Stimulated activated CD4-positive, alpha-beta T cell treated with anti-CD3 and anti-CD28 coated beads, Interleukin-15, amount 100 ng/mL, for 24 hours (primary cell): ENCODE measurements around the gene KSR1.
A peak's percentile ranks its signal among the peaks of the same experiment; 100 is the strongest.

Experiments
- DNase-seq: peaks from one replicate; pipeline ENCODE4 v3.0.0-alpha.2; 2020

KSR1 gene

DNA sequence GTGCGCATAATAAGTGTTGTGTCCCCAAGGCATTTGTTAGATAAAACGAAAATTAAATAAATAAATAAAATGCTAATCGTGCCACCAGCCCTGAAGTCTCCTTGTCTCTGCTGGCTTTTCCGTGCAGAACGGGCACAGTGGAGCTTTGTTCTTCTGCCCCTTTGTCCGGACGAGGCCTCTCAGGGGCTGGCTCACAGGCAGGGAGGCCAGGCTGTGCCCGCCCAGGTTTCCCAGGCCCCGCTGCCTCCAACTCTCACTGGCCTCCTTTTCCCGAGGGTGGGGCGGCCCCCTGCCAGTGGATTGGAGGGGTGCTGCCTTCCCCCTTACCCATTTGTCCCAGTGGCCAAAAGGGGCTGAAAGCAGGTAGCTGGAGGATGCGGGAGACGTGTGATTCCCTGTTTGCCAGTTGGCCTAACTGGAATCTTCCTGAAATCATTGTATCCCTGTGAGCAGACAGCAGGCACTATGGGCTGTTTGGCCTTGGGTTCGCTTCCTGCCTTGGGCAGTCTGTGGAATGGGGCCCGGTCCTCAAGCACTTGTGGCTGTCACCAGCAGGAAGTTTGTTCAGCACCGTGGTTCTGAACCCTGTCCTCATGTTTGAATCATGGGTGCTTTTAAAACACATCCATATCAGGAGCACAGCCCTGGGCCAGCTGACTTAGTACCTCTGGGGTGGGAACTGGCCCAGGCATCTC, 64.4 kb downstream of the KSR1 start:
- DNase-seq, result no peak

DNA sequence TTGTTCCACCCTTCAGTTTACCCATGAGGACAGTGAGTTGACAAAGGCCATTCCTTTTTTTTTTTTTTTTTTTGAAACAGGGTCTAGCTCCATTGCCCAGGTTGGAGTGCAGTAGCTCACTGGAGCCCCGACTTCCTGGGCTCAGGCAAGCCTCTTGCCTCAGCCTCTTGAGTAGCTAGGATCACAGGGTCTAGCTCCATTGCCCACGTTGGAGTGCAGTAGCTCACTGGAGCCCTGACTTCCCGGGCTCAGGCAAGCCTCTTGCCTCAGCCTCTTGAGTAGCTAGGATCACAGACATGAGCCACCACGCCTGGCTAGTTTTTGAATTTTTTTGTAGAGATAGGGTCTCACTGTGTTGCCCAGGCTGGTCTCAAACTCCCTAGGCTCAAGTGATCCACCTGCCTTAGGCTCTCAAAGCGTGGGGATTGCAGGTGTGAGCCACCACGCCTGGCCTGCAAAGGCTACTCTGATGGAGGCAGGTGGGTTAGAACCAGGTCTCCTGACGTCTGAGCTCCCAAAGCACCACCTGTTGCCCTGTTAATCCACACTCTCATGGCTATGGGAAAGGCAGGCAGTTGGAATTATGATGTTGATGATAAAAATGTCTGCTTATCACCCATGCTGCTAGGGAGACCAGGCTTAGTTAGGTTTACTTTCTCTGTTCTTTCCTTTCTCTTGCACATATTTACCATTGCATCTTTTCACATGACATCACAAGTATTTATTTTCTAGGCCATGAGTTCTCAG, 65.2 kb downstream of the KSR1 start:
- no peak for DNase-seq

DNA sequence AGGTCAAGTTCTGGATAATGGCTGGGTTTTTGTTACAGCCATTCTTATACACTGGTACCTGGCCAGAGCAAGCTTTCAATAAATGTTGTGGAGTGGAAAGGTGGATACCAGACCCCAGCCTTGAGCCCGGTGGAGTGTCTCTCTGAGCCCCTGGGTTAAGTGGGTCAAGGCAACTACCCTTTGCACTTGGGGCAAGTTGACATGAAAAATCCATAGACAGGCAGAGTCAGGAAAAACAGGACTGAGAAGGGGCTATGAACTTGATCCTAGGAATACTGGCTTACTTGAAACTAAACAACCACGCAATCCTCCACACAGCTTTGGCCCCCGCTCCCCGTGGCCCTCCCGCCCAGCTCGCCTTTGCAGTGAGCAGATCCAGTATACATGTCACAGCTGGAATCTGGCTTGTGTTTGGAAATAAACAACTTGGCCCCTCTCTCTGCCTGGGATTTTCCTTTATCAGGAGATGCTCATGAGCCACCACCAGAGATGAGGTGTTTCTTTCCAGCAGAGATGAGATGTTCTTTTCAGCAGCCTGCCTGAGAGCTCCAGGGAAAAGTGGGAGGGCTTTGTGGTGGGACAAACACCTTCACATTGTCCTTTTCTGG, 65.9 kb downstream of the KSR1 start:
- DNase-seq, result no peak

DNA sequence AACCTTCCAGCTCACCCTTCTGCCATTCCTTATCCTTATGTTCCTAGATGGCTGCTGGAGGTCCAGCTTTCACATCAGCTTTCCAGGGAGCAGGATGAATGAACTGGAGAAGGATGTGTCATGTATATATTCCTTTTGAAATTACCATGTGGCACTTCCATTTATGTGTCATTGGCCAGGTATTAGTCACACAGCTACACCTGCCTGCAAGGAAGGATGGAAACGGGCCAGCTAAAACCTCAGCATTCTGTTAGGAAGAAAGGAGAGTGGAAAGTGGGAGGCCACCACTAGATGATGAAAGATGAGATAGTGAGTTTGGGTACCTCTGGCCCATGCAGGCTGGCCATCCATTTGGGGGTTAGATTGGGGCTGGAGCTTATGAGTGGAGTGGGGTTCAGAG, 67.5 kb downstream of the KSR1 start:
- peak; percentile 44 for DNase-seq

DNA sequence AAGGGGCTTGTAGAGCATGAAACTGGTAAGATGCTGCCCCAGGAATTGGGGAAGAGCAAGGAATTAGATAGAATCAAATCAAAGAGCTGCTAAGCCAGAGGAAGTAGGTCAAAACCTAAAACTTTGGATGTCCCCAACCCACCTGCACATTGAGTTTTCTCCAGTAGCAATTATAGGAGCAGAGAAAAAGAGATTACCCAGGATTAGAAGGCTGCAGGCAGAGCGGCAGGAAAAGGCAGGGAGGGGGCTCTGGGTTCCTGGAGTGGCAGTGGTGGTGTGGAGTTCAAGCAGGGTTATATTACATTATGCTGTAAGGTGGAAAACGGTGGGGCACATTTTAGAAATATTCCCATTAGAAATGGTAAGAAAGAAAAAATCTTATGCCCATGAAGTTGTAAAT, 68.3 kb downstream of the KSR1 start:
- DNase-seq, result no peak

DNA sequence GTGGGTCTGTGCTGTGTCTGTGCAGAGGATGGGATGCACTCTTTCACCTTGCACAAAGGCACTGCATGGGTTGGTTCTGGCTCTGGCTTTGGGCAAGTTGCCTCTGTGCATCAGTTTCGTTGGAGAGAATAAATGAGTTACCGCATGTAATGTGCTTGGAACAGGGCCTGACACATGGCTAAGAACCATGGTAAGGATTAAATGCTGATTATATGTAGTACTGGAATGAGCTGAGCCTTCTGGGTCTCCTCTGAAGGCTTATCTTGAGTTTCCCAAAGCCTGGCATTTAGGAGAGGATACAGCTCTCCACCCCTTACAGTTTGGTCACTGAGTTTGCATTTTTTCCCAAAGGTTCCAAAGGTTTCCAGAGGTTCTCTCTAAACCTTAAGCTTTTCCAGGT, 69.1 kb downstream of the KSR1 start:
- no peak for DNase-seq

DNA sequence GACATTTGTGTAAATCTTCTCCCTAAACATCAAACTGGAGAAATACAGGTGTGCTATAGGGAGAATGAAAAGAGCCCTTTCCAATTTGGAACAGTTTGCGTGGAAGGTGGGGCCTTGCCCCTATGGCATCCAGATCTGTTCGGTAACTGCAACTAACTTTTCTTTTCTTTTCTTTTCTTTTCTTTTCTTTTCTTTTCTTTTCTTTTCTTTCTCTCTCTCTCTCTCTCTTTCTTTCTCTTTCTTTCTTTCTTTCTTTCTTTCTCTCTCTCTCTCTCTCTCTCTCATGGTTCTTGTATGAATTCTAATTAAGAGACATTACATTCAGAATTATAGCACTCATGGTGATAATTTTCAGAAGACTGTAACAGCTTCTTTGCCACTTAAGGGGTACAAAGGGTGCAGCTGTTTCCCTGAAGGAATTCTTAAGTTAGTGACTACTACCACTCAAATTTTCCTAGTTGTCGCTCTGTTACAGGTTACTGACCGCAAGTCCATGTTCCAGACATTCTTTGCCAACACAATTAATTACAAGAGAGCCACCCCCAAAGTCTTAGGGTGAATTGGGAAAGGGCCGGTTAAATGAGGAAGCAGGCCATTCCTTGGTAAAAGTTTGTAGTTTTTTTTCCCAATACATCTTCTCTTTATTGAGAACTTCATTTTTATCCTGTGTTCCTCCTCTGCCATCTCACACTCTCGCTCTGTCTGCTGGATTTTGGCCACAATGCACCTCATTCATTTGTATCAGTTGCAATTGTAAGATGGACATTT, 69.8 kb downstream of the KSR1 start:
- DNase-seq, result no peak

DNA sequence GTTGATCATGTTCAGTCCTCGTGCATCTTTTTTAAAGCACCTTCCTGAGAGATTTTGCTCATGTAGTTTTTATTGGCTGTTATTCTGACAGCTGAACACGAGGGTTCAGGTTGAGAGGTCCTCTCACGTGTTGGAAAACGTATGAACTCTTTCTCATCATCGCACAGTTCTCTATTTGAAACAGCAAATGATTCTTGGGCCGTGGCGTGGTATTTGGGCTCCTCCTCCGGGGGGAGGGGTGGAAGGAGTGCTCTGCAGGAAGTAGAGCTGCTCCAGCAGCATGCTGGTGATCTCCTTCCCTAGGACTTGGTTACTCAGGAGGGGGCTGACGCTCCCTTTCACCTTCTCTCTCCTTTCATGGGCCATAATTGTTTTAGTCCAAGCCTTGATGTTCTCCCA, 70.4 kb downstream of the KSR1 start:
- DNase-seq, result peak; percentile 73

DNA sequence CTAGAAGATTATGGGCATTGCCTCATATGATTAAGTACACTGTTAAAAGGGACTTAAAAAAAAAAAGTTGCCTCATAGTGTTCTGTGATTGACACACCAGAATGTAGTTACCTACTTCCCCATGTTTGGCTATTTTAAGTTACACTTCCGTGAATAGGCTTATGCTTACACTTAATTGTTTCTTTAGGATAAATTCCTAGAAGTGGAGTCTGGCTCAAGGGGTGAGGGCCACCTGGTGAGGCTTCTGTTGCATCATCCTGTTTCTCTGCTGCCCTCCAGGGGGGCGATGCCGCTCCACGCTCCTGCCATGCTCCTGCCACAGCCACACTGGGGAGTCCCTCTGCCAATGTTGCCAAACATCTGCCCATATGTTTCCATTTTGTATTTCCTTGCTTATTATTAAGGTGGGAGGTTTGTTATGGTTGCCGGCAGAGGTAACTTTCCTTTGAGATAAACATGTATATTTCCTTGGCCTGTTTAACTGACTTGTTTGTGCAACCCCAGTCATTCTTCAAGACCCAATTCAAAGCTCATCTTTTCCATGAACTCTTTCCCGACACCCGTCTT, 73.1 kb downstream of the KSR1 start:
- no peak for DNase-seq

DNA sequence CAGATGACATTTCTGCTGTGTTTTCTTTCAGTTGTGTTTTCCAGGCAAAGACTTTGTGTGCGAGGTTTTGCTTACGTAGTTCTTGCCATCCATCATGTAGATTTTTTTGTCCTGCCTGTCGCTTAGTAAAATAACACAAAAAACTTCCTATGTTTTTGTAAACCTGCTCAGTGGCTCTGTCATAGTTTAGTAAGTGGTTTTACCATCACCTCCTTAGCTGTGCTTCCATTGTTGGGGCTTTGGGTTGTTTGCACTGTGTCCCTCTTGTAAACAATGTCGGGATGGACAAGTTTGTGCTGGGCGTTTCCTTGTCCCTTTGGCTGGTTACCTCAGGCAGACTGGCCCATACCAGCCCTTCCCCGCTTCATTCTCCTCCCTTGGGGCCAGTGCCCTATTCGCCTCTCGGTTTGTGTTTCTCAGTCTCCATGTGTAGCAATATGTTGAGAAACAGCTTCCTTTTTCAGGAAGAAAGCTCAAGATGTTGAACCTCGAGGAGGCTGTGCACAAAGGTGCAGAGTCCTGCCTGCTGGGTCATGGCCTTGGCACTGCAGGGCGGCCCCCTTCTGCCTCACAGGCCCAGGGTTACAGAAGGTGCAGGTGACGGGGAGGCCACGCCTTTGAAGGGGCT, 74.6 kb downstream of the KSR1 start:
- DNase-seq, result no peak

DNA sequence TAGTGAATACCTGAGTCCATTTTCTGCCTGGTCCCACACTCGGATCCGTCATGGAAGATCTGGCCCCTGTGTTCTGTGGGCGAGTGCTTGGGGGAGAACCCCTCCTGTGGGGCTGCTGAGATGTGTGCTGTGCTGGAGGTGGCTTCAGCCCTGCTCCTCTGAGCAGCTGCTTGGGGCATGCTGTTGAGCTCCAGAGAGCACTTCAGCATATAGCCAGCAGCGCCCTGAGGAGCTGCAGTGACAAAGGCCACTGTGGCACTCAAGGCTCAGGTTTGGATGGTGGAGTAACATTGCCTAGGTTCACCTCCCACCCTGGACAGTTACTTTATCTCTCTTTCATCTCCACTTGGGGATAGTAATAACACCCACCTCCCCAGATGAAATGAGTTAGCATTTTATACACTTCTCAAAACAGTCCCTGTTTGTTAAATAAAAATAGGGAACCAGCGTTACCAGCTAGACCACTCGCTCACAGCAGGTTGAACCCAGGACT, 75.3 kb downstream of the KSR1 start:
- DNase-seq, result no peak

DNA sequence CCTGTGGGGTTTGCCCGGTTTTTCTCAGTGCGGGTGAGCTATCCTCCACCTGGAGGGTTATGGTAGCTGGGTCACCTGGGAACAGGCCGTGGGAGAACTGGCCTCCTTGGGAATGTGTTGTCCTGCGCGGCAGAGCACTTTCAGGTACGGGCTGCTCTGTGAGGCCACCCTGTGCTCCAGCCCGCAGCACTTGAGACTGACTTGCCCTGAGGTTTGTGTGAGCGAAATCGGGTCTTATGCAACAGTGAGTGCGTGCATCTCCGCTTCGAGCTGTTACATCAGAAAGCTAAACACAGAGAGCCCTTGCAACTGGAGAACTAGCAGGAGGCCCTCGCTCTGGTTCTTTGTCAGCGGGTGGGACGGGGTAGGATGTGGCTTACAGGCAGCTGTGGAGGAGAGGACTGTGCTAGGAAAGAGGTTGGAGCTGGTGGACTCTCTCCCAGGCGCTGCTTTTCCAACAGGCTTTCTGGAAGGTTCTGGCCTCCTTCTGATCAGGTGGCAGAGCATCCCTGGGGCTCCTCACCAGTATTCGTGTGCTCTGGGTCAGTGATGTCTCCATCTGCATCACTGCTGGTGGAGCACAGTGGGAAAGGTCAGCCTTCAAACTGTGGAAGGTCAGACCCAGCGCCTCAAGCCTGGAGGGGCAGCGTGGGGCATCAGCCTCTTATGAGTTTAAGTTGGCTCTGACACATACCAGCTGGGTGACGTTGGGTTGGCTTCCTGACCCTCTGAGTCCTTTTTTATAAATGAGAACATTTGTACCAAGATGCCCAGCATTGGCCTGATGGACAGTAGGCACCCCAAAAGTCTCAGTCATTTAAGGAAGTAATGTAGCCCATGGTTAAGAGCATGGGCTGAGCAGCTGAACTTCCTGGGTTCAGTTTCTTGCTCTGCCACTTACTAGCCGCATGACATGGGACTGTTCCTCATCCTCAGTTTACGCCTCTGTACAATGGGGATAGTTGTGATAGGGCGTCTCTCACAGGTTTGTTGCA, 76.3 kb downstream of the KSR1 start:
- no peak for DNase-seq

DNA sequence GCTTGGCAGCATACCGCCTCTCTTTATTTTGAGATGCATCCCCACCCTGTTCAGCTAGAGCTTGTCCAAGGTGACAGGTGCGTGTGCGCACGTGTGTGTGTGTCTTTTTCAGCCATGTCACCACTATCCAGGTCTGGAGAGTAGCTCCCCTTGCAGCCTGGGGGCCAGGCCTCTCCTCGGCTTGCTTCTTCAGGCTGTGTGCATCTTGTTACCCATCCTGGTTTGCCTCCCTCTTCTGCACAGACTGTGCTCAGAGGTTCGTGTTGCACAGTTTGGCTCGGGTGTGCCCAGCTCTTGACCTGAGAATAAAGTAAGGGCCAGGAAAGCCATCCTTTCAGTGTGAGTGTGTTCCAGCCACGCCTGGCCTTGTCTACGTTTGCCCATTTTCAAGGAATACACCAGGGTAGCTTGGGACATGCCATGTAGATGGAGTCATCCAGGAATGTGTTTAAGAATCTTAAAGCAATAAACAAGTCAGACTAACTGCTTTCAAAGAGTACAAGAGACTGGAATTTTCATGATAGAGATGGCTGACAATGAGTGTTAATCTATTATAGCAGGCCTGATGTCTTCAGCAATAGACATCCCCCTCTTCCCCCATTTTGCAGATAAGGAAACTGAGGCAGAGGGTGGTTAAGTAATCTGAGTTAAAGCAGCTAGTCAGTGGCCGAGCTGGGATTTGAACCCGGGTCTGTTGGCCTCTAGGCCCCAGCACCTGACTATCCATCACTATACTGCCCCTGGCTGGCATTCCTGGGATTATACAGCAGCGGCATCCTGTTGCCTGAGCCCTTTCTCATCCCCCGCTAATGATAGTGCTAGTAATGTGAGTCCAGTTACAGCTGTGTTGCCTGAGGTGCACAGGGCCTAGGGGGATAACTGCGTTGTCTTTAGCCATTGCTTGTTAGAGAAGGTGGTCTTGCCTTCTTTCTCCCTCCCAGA, 77.9 kb downstream of the KSR1 start:
- DNase-seq, result no peak

DNA sequence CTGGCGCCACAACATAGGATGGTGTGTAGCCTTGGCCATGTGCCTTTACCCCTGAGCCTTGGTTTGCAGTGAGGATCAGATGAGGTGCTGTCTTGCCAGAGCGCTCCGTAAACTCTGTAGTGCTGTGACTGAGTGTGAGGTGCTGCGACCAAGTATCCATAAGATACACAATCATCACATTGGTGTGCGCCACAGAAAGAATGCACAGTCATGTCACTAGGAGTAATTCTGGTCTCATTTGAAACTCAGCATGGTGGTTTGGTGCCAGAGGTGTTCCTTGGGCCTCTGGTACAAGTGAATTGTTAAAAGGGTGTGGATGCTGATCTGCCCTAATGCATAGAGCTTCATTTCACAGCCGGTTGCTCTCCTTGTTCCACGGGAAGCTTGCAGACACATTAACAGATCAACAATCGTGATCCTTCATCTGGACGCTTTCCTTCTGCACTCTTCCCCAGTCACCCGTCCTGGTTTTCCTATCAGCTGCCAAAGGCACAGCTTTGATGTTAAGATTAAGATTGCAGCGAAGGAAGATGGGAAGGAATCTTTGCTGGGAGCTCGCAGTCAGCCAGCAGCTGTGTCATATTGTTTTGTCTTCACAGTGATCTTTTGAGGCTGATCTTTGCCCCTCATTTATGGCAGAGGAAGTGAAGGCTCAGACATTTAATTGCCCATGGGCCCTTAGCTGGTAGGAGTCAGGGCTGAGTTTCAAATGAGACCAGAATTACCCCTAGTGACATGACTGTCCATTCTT, 79.1 kb downstream of the KSR1 start:
- no peak for DNase-seq

DNA sequence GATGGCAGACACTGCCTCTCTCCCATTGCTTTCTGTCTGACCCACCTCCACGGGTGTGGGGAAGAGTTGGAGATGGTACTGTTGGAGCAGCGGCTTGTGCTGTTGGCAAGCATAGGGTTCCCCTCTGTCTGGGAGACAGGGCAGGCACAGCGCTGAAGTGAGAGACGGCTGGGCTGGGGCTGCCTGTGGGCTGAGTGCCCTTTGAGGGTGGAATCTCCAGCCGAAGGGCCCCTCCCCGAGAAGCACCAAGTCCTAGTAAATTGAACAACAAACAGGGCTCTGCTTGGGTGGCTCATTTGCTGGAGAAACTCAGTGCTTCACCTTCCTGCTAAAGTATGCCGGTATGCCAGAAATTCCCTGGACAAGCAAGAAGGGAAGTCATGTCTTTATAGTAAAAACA, 79.7 kb downstream of the KSR1 start:
- DNase-seq, result no peak

DNA sequence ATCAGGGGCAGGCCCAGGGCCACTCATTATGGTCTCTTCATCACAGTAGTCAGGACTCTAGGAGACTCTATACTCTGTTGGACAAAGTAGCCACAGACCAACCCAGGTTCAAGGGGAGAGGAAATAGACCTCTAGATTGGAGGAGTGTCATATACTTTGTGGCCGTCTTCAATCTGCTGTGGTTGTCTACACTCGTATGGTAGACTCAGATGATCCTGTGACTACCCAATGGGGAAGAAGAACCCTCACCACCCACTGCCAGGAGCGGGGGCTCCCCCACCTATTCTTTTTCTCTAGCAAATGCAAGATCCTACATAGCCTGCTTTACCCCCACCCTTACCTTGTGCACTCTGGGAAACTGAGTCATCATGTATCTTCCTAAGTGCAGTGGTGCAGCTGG, 80.5 kb downstream of the KSR1 start:
- DNase-seq, result no peak

DNA sequence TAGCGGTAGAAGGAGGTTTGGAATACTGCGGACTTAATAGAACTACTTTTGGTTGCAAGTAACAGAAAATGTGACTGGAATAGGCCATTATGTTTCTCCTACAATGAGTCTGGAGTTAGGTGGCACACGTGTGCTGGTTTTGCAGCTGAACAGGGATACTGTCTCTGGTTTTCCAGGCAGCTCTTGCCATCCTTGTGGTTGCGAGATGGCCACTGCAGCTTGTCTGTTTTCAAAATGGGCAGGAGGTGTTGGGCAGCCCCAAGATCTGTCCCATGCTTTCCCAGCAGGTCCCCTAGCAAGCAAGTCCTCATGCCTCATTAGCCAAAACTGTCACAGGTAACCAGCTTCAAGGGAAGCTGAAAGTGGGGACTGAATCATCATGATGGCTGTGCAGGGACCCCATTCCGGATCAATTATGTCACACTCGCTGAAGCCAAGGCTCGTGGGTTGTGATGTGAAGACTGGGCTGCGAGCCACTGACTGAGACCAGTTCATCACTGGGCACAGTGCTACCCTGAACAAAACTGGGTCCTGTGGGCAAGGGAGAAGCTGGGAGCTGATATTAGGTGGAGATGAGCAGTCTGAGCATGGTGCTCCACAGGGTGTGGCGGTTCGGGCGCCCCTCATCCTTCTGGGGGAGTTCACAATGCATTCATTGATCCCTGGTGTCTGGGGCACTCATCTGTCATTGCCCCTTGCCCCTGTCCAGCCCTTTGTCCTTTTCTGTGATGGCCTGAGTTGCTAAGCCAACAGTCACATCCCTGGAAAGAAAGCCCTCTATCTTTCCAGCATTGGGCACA, 82.1 kb downstream of the KSR1 start:
- DNase-seq, result no peak

DNA sequence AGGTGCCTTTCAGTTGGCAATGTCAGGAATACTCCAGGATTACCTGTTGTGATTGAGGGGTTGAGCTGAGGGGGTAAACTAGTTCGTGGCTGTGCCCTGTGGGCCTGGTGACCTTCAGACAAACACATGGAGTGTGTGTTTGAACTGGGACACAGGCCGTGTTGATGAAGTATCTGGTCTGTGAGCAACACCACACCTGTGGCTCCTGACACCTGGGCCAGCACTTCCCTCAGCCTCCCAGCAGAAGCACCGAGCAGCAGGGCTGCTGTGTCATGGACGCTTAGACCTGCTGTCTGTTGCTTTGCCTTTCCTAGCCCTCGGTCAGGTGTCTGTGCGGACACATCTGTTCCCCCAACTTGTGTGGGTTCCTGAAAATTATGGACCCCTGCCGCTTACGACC, 82.9 kb downstream of the KSR1 start:
- DNase-seq, result no peak
